ENCODE measurements around the gene RASSF1.

DNA sequence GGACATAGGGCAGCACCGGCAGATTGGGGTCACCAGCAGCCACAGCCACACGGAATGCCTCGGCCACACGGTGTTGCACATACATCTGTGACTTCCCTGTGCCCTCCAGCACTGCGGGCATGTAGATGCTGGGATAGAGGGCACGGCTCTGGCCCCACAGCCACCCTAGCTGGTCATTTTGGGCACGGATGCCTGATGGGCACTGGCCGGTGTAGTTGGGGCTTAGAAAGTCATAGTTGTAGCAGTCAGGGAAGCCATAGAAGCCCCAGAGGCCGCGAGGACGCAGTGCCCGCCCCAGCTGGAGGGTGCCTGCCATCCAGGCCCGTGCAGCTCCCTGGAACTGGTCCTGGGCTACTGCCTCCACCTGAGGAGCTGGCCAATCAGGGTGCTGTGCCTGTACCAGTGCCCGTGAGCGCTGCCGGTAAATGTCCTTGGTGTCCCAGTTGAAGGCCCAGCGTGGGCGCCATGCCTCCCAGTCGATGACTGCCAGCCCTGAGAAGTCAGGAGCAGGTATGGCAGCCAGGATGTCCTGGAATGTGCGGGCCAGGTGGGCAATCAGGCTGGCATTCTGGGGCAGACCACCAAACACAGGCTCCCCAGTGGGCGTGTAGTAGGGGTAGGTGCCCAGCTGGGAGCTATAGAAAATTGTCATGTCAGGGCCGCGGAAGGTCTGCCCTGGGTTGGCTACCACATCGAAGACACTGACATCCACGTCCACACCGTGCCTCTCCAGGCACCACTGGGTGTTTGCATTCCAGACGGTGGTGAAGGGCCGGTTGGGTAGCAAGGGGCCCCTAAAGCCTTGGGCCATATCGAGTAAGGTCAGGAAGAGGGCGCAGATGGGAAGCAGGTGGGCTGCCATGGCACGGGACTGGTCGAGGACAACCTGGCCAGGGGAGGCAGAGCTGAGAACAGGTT lies 38.3 kb downstream of the RASSF1 start:
- TF ChIP-seq, protein P1, sequence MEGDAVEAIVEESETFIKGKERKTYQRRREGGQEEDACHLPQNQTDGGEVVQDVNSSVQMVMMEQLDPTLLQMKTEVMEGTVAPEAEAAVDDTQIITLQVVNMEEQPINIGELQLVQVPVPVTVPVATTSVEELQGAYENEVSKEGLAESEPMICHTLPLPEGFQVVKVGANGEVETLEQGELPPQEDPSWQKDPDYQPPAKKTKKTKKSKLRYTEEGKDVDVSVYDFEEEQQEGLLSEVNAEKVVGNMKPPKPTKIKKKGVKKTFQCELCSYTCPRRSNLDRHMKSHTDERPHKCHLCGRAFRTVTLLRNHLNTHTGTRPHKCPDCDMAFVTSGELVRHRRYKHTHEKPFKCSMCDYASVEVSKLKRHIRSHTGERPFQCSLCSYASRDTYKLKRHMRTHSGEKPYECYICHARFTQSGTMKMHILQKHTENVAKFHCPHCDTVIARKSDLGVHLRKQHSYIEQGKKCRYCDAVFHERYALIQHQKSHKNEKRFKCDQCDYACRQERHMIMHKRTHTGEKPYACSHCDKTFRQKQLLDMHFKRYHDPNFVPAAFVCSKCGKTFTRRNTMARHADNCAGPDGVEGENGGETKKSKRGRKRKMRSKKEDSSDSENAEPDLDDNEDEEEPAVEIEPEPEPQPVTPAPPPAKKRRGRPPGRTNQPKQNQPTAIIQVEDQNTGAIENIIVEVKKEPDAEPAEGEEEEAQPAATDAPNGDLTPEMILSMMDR (IDR thresholded peaks at IDR 0.05): no peak
- TF ChIP-seq SIN3A (IDR thresholded peaks at IDR 0.05; ENCODE audit: borderline replicate concordance, insufficient read depth, low read depth, low read length): no peak

All from Panc1 (cell line).